Body of pancreas (tissue), 4 donors: ENCODE results near the gene S1PR3. TPM values are rescaled to one million over a fixed set of nuclear protein-coding genes. Genes with fewer than 3 reads are reported as not detected.

Source experiments
- ATAC-seq: fragments of 150-250 bp; one replicate; pipeline ENCODE4 v1.9.1; 2016
- DNase-seq, 4 donors: peaks; one replicate each; pipeline ENCODE4 v3.0.0-alpha.2; 2019
- H3K27ac ChIP-seq, 4 donors: fragments of 200-600 bp; sonication (generic); 1 replicate in 3 of 4; 2 replicates in 1 of 4; pipeline versions ENCODE4 v1.5.1 to v1.6.1; 2016 to 2019; ENCODE audit warnings: mild to moderate bottlenecking in 1 of 4, mixed read lengths in 1 of 4, moderate library complexity in 1 of 4
- H3K27me3 ChIP-seq, 2 donors: fragments of 200-600 bp; sonication (generic); one replicate each; pipeline ENCODE4 v1.6.0; 2016; ENCODE audit warnings: mild to moderate bottlenecking in 1 of 2
- H3K36me3 ChIP-seq, 2 donors: fragments of 200-600 bp; sonication (generic); replicated peaks in 1 of 2; 2 replicates each; pipeline ENCODE4 v1.5.1; 2016; ENCODE audit warnings: low read depth in 2 of 2; ENCODE audit not compliant: insufficient read depth in 1 of 2
- H3K4me1 ChIP-seq: fragments of 200-600 bp; sonication (generic); one replicate; pipeline ENCODE4 v1.6.0; 2016
- H3K4me3 ChIP-seq, 2 donors: fragments of 200-600 bp; sonication (generic); 1 replicate in 1 of 2; 2 replicates in 1 of 2; pipeline ENCODE4 v1.5.1; 2016 to 2019
- H3K9me3 ChIP-seq, 3 donors: fragments of 200-600 bp; sonication (generic); 1 replicate in 2 of 3; 2 replicates in 1 of 3; pipeline ENCODE4 v1.5.1; 2016
- CTCF ChIP-seq, 7 experiments: fragments of 450-650 bp in 4 of 7; fragments of 200-600 bp in 3 of 7; sonication (generic) in 3 of 7; IDR thresholded peaks; one replicate each; pipeline ENCODE4 v1.5.1; 2016 to 2019; ENCODE audit warnings: antibody characterized with exemption in 7 of 7
- POLR2A ChIP-seq, 3 donors: fragments of 450-650 bp; IDR thresholded peaks; one replicate each; pipeline ENCODE4 v1.6.1; 2016; ENCODE audit warnings: antibody characterized with exemption in 3 of 3, mild to moderate bottlenecking in 2 of 3
- WGBS, 2 donors: methylation state at CpG; one replicate each; pipeline ENCODE4 v1.1.5; 2017; 5-methylcytosine and 5-hydroxymethylcytosine counted together
- intact Hi-C: fragments of 100-400 bp; cut with DNase I; formaldehyde crosslinking; loops from one replicate; pipeline ENCODE4 v1.15.1; 2023
- total RNA-seq, 2 donors: library from RNA; depleted of rRNA; stranded (reverse); fragments of >200 nt; gene quantifications; one replicate each; pipeline ENCODE4 v1.1.0, GENCODE V29; 2016

Gene S1PR3
- total RNA-seq, 2 donors from 2014 or later, result 2.3 to 6.6 TPM

- DNase-seq, result no peak
- 90 to 93% methylated on average over 8 to 14 of the region's 14 CpGs for WGBS, 2 donors
- no peak for TF ChIP-seq POLR2A (IDR thresholded peaks at IDR 0.05)
- no peak for TF ChIP-seq CTCF (IDR thresholded peaks at IDR 0.05)
- peaks cover 55% of the 10 kb centered on the region for H3K4me1 ChIP-seq
- no peaks in the 10 kb centered on the region for H3K36me3 ChIP-seq
- H3K9me3 ChIP-seq, result no peaks in the 10 kb centered on the region
- intact Hi-C loops, result no loop called here
- ATAC-seq, result no peak
- no peak overlapping the region for H3K27ac ChIP-seq
- H3K27me3 ChIP-seq, result no peaks in the 10 kb centered on the region
- no peak overlapping the region for H3K4me3 ChIP-seq
Measured at GRCh38 chr9:88996046-88996920, 5.0 kb downstream of the S1PR3 start.

- Histone ChIP-seq H3K27me3 (no peaks in the 10 kb centered on the region), H3K4me1 (peaks cover 52% of the 10 kb centered on the region), H3K4me3 (no peak overlapping the region), H3K27ac (no peak overlapping the region), H3K36me3 (no peaks in the 10 kb centered on the region), H3K9me3 (no peaks in the 10 kb centered on the region)
- 70 to 87% methylated on average over 4 of the region's 4 CpGs for WGBS, 2 donors
- TF ChIP-seq CTCF (IDR thresholded peaks at IDR 0.05), result no peak
- TF ChIP-seq POLR2A (IDR thresholded peaks at IDR 0.05), result no peak
- DNase-seq (no peak), ATAC-seq (no peak)
- intact Hi-C loops, result no loop called here
Measured at GRCh38 chr9:88996921-88997235, 5.6 kb downstream of the S1PR3 start.

- ATAC-seq, result no peak
- 72 to 91% methylated on average over 6 to 8 of the region's 8 CpGs for WGBS, 2 donors
Measured at GRCh38 chr9:88997646-88998045, 6.4 kb downstream of the S1PR3 start.

GRCh38 chr9:88998503-88998902 lies 7.2 kb downstream of the S1PR3 start:
- intact Hi-C loops, result no loop called here
- 8 to 13% methylated on average over 2 of the region's 2 CpGs for WGBS, 2 donors
- no peaks in the 10 kb centered on the region for H3K9me3 ChIP-seq
- no peak for ATAC-seq
- H3K4me3 ChIP-seq, result no peak overlapping the region
- H3K36me3 ChIP-seq, result no peaks in the 10 kb centered on the region
- H3K27me3 ChIP-seq, result no peaks in the 10 kb centered on the region
- H3K27ac ChIP-seq, result peak overlapping the region in 2 of 4 donors; percentile 28 to 47
- DNase-seq, result no peak
- peaks cover 37% of the 10 kb centered on the region for H3K4me1 ChIP-seq
- TF ChIP-seq POLR2A (IDR thresholded peaks at IDR 0.05), result no peak
- TF ChIP-seq CTCF (IDR thresholded peaks at IDR 0.05), result no peak

More at GRCh38 chr9:88997646-88998045, 6.4 kb downstream of the S1PR3 start:
- Histone ChIP-seq H3K36me3 (no peaks in the 10 kb centered on the region), H3K9me3 (no peaks in the 10 kb centered on the region), H3K4me3 (no peak overlapping the region), H3K4me1 (peaks cover 44% of the 10 kb centered on the region), H3K27me3 (no peaks in the 10 kb centered on the region), H3K27ac (no peak overlapping the region)
- intact Hi-C loops, result no loop called here
- DNase-seq, result no peak
- TF ChIP-seq POLR2A (IDR thresholded peaks at IDR 0.05), result no peak
- TF ChIP-seq CTCF (IDR thresholded peaks at IDR 0.05), result no peak

GRCh38 chr9:88998911-88999310 lies 7.6 kb downstream of the S1PR3 start:
- Histone ChIP-seq H3K27me3 (no peaks in the 10 kb centered on the region), H3K27ac (peak overlapping the region in 2 of 4 donors; percentile 28 to 47), H3K4me1 (peaks cover 33% of the 10 kb centered on the region), H3K4me3 (no peak overlapping the region), H3K9me3 (no peaks in the 10 kb centered on the region), H3K36me3 (no peaks in the 10 kb centered on the region)
- WGBS, 2 donors, result 18 to 30% methylated on average over 6 to 9 of the region's 9 CpGs
- peak; percentile 85 for ATAC-seq
- DNase-seq, result peak; percentile 63 to 81 (median 73)
- intact Hi-C loops, result no loop called here
- TF ChIP-seq POLR2A (IDR thresholded peaks at IDR 0.05) (no peak), CTCF (IDR thresholded peaks at IDR 0.05) (no peak)
